WTC11 (cell line): ENCODE measurements around the gene NTRK1. TPM values are rescaled to one million over a fixed set of nuclear protein-coding genes. Genes with fewer than 3 reads are reported as not detected.

Experiments used
- ATAC-seq: fragments of 200-7000 bp; cut with Tn5 transposase; 2 replicates; pipeline ENCODE4 v1.10.0; 2021; ENCODE audit warnings: mild to moderate bottlenecking, moderate library complexity
- CTCF ChIA-PET: fragments of 300-600 bp; sonication (Branson Sonifier 250); formaldehyde crosslinking; loops from one replicate; lab custom pipeline; 2021; ENCODE audit warnings: antibody characterized with exemption; lab: Charles Lee
- POLR2A ChIA-PET: fragments of 350-600 bp; sonication (Branson Sonifier 250); formaldehyde crosslinking; loops from one replicate; lab custom pipeline; 2021; ENCODE audit warnings: antibody characterized with exemption; lab: Charles Lee
- DNase-seq: peaks from one replicate; pipeline ENCODE4 v3.0.0; 2021; ENCODE audit warnings: low spot score
- H3K27ac Mint-ChIP-seq: 2 replicates; pipeline ENCODE4 v1.8.0; 2021; ENCODE audit warnings: mixed read lengths
- H3K27me3 Mint-ChIP-seq: 2 replicates; pipeline ENCODE4 v1.8.0; 2021; ENCODE audit warnings: low read depth, mild to moderate bottlenecking, moderate library complexity, mixed read lengths
- H3K36me3 Mint-ChIP-seq: 2 replicates; pipeline ENCODE4 v1.8.0; 2021; ENCODE audit warnings: mixed read lengths
- H3K4me1 Mint-ChIP-seq: 2 replicates; pipeline ENCODE4 v1.8.0; 2022; ENCODE audit warnings: mixed read lengths
- H3K4me3 Mint-ChIP-seq: 2 replicates; pipeline ENCODE4 v1.8.0; 2021; ENCODE audit warnings: mild to moderate bottlenecking, moderate library complexity, mixed read lengths
- H3K9me3 Mint-ChIP-seq: 2 replicates; pipeline ENCODE4 v1.8.0; 2021; ENCODE audit warnings: mixed read lengths
- AFF4 ChIP-seq: sonication (generic); formaldehyde crosslinking; IDR thresholded peaks from 2 replicates; pipeline ENCODE4 v1.8.1; 2023; ENCODE audit warnings: mild to moderate bottlenecking, missing genetic modification reagents, borderline replicate concordance
- AR ChIP-seq: fragments of 250-450 bp; sonication (Bioruptor Pico); IDR thresholded peaks from 2 replicates; pipeline ENCODE4 v1.9.0; 2021; ENCODE audit warnings: mild to moderate bottlenecking
- ATF2 ChIP-seq: sonication (generic); formaldehyde crosslinking; IDR thresholded peaks from 2 replicates; pipeline ENCODE4 v1.8.1; 2022; ENCODE audit warnings: low read depth, missing genetic modification reagents, borderline replicate concordance
- ATF6 ChIP-seq: sonication (generic); formaldehyde crosslinking; IDR thresholded peaks from 2 replicates; pipeline ENCODE4 v1.8.1; 2023; ENCODE audit warnings: mild to moderate bottlenecking, missing genetic modification reagents
- CBFB ChIP-seq: sonication (generic); formaldehyde crosslinking; IDR thresholded peaks from 2 replicates; pipeline ENCODE4 v1.8.1; 2022; ENCODE audit warnings: mild to moderate bottlenecking, low read depth, missing genetic modification reagents
- CREB1 ChIP-seq: sonication (generic); formaldehyde crosslinking; IDR thresholded peaks from 2 replicates; pipeline ENCODE4 v1.8.0; 2023; ENCODE audit warnings: mild to moderate bottlenecking, missing genetic modification reagents
- CTCF ChIP-seq: fragments of 200-600 bp; IDR thresholded peaks from 2 replicates; pipeline ENCODE4 v1.8.0; 2022; ENCODE audit warnings: antibody characterized with exemption
- ELF4 ChIP-seq: sonication (generic); formaldehyde crosslinking; IDR thresholded peaks from 2 replicates; pipeline ENCODE4 v1.8.1; 2022; ENCODE audit warnings: low read depth, mild to moderate bottlenecking, moderate library complexity, missing genetic modification reagents
- ESRRA ChIP-seq: sonication (generic); formaldehyde crosslinking; IDR thresholded peaks from 2 replicates; pipeline ENCODE4 v1.8.1; 2022; ENCODE audit warnings: mild to moderate bottlenecking, missing genetic modification reagents, borderline replicate concordance
- FOXP1 ChIP-seq: sonication (generic); formaldehyde crosslinking; IDR thresholded peaks from 2 replicates; pipeline ENCODE4 v1.8.0; 2022; ENCODE audit warnings: missing genetic modification reagents, mild to moderate bottlenecking, moderate library complexity, borderline replicate concordance
- GRHL2 ChIP-seq: fragments of 250-450 bp; sonication (Bioruptor Pico); IDR thresholded peaks from 2 replicates; pipeline ENCODE4 v1.8.0; 2022; ENCODE audit warnings: mild to moderate bottlenecking, moderate library complexity; ENCODE audit not compliant: insufficient replicate concordance, severe bottlenecking
- IRF1 ChIP-seq: sonication (generic); formaldehyde crosslinking; IDR thresholded peaks from 2 replicates; pipeline ENCODE4 v1.8.0; 2023; ENCODE audit warnings: missing genetic modification reagents
- JUN ChIP-seq: sonication (generic); formaldehyde crosslinking; IDR thresholded peaks from 2 replicates; pipeline ENCODE4 v1.8.0; 2023; ENCODE audit warnings: mild to moderate bottlenecking, missing genetic modification reagents
- MLX ChIP-seq: sonication (generic); formaldehyde crosslinking; IDR thresholded peaks from 2 replicates; pipeline ENCODE4 v1.8.1; 2023; ENCODE audit warnings: mild to moderate bottlenecking, missing genetic modification reagents, moderate library complexity
- MYBL2 ChIP-seq: sonication (generic); formaldehyde crosslinking; IDR thresholded peaks from 2 replicates; pipeline ENCODE4 v1.8.1; 2023; ENCODE audit warnings: mild to moderate bottlenecking, moderate library complexity, missing genetic modification reagents
- NFE2L1 ChIP-seq: sonication (generic); formaldehyde crosslinking; IDR thresholded peaks from 2 replicates; pipeline ENCODE4 v1.8.1; 2023; ENCODE audit warnings: missing genetic modification reagents
- PRRX2 ChIP-seq: fragments of 250-450 bp; sonication (Bioruptor Pico); IDR thresholded peaks from 2 replicates; pipeline ENCODE4 v1.8.0; 2021; ENCODE audit warnings: mild to moderate bottlenecking
- ZNF121 ChIP-seq: sonication (generic); formaldehyde crosslinking; IDR thresholded peaks from 2 replicates; pipeline ENCODE4 v1.8.0; 2023; ENCODE audit warnings: missing genetic modification reagents
- ZNF317 ChIP-seq: sonication (generic); formaldehyde crosslinking; IDR thresholded peaks from 2 replicates; pipeline ENCODE4 v1.8.1; 2023; ENCODE audit warnings: low read depth, mild to moderate bottlenecking, moderate library complexity, missing genetic modification reagents, borderline replicate concordance
- total RNA-seq: library from RNA; stranded (reverse); gene quantifications from 3 replicates; pipeline ENCODE4 v1.2.3, GENCODE V29; 2021

Gene NTRK1
- total RNA-seq, 1 experiment from 2014 or later: 0.42 TPM

- no peak for TF ChIP-seq AR (CRISPR knock-in tag)
- TF ChIP-seq ATF6 (CRISPR knock-in tag): no peak
- TF ChIP-seq CBFB (CRISPR knock-in tag): no peak
- no peak for TF ChIP-seq ELF4 (CRISPR knock-in tag)
- TF ChIP-seq JUN (CRISPR knock-in tag): no peak
- no peak for TF ChIP-seq NFE2L1
- no peak for TF ChIP-seq MYBL2 (CRISPR knock-in tag)
- TF ChIP-seq FOXP1 (CRISPR knock-in tag): no peak
These were observed 44.7 kb upstream of the NTRK1 start (continued) for GRCh38 chr1:156815961-156816422.

- H3K4me3 Mint-ChIP-seq: no peak within 1 kb of the TSS
- TF ChIP-seq MLX: no peak
- no peak for TF ChIP-seq AFF4 (CRISPR knock-in tag)
- TF ChIP-seq ZNF317 (CRISPR knock-in tag): no peak
- TF ChIP-seq ATF6 (CRISPR knock-in tag): no peak
- TF ChIP-seq ZNF121 (CRISPR knock-in tag): no peak
- no peak for TF ChIP-seq CTCF
- no peak for TF ChIP-seq ATF2
- no peak for TF ChIP-seq ESRRA (CRISPR knock-in tag)
- TF ChIP-seq PRRX2 (CRISPR knock-in tag): no peak
- no peak for TF ChIP-seq IRF1 (CRISPR knock-in tag)
- no peak for TF ChIP-seq GRHL2 (CRISPR knock-in tag)
- TF ChIP-seq CREB1: no peak
These were observed 43.9 kb upstream of the NTRK1 start, which contains the start of gene SH2D2A for GRCh38 chr1:156816561-156817328. SH2D2A (minus strand) TSS chr1:156816848; CDS start chr1:156816708, 140 bp downstream.

More at GRCh38 chr1:156816561-156817328, 43.9 kb upstream of the NTRK1 start, which contains the start of gene SH2D2A:
- ATAC-seq: no peak
- Mint-ChIP-seq H3K27me3 (peaks cover 76% of the 10 kb centered on the region), H3K4me1 (peaks cover 15% of the 10 kb centered on the region), H3K27ac (no peak within 1 kb of the TSS), H3K36me3 (peaks cover 5% of the 10 kb centered on the region; the same call in 1 of the 2 replicates), H3K9me3 (no peaks in the 10 kb centered on the region)
- ChIA-PET POLR2A (interaction anchor here (0.6 to 0.7 kb wide), 2 partner anchors 60 to 97 kb away, joined by 3 read pairs; no protein-coding TSS in a partner anchor), CTCF (interaction anchor here (1.6 kb wide), 1 partner anchor 43 kb away, joined by 6 read pairs; the partner anchor contains the start of gene NTRK1)
- DNase-seq: no peak
